ENCODE results near the gene CPNE1.

CPNE1 gene

DNA sequence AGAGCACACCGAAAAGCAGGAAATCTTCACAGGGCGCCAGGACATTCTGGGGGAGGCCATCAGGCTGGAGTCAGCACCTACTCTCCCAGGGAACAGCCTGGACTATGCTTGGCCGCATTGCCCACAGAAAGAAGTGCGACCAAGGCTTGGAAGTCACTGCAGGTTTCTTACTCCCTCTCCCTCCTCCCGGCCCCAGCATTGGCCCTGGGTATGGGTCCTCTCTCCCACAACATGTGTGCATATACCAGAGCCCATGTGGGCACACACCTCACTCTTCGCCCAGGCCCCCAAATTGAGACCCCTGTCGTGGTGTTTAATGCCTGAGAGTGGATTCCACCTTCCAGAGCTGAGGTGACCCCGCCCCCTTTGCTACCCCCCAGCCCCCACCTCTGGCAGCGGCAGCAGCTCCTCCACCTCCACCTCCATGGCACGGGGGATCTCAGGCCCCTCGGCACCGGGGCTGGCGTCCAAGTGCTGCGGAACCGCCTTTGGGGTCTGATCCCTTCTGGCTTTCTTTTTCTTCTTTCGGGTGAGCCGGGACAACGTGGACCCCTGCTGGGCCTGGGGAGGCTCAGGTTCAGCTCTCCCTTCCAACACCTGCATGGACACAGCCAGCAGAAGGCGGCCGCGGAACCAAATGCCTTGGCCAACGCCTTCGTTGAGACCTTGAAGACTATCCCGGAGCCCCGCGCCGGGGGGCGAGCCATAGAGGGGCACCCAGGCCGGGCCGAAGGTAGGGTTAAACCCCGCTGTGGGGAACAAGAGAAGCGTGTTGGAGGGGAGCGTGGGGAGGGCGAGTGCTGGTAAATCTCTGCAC lies 64.3 kb downstream of the CPNE1 start:
- DNase-seq (ENCODE audit: low read depth, low spot score), result no peak

- no peak for DNase-seq (ENCODE audit: low read depth, low spot score)
Measured at GRCh38 chr20:35599776-35600120, 65.0 kb downstream of the CPNE1 start.

DNA sequence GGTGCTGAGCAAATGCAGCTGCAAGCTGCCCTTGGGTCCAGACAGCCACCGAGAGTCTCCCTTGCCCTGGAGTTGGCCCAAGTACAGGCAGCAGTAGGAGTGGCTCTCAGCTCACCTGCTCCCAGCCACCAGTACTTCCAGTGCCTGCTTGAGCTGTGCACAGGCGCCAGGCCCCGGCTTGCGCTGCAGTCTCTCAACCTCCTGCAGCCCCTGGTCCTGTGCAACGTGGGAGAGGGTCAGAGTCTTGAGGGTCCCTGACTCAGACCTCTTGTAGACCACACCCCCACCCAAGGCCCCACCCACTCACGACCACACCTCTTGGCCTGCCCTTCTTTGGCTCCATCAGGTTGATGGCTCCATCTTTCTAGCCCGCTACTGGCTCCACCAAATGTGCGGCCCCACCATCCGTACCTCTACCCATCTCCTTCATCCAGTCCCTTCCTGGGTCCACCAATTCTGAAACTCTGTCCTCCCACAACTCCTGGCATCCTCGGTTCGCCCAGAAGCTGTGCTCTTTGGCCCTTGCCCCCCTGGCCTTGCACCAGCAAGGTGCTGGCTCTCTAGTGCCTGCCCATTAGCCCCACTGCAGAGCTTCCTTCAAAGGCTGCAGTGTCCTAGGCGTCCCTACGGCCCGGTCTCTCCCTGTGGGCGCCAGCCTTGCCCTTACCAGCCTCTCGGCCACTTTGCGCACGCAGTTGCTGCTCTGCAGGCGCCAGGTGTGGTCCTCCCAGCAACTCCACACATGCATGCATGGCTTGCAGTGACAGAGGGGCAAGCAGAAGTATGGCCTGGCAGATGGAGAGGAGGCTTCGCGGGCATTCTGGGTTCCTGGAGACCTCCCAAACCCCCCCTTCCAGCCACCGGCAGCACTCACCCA lies 65.6 kb downstream of the CPNE1 start:
- DNase-seq (ENCODE audit: low read depth, low spot score), result no peak

DNA sequence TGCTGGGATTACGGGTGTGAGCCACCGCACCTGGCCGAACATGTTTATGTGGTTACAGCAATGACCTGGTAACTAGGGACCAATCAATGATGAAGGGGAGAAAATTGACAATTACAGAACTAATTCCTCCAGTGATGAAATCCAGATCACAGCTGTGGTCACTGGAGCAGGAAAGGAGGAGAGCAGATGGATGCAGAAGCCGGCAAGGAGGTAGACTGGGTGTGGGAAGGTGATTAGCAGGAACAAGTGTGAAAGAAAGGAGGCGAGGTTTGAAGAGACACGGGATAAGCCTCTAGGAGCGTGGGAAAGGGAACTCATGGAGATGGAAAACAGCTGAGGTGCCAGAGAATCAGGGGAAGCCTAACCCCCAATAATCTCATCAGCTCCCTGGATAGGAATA lies 66.2 kb downstream of the CPNE1 start:
- DNase-seq (ENCODE audit: low read depth, low spot score), result no peak

DNA sequence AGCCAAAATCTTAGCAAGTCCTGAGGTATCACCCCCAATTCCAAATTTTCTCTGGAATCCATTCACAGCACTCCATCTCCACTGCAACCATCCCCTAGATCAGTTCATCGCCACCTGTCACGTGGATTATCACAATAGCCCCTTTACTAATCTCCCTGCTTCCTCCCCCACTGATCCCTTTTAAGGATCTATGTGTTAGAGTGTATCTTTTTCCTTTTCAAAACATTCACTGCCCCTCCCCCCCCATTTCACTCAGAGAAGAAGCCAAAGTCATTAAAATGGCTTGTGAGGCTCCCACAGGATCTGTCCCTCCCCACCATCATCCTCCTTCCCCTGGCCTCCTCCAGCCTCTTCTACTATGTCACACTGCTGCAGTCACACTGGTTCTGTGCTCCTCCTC lies 67.5 kb downstream of the CPNE1 start:
- no peak for DNase-seq (ENCODE audit: low read depth, low spot score)

- no peak for DNase-seq (ENCODE audit: low read depth, low spot score)
Measured at GRCh38 chr20:35595901-35596300, 68.8 kb downstream of the CPNE1 start.

DNA sequence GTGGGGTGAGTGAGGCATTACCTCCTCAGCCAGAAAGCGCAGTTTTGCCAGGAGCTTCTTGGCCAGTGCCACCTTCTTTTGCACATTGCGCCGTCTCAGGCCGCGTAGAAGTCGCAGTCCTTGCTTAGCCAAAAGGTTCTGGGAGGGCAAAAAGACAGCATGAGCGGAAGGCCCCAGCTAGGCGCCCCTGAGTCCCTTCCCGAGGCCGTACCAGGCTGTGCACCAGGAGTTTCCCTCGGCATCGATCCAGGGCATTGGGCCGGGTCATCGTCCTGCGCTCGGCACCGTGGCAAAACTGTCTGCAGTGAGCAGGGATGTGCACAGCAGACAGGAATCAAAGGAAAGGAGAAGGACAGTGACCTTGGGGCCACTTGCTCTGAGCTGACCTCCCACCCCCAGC lies 69.2 kb downstream of the CPNE1 start:
- no peak for DNase-seq (ENCODE audit: low read depth, low spot score)

DNA sequence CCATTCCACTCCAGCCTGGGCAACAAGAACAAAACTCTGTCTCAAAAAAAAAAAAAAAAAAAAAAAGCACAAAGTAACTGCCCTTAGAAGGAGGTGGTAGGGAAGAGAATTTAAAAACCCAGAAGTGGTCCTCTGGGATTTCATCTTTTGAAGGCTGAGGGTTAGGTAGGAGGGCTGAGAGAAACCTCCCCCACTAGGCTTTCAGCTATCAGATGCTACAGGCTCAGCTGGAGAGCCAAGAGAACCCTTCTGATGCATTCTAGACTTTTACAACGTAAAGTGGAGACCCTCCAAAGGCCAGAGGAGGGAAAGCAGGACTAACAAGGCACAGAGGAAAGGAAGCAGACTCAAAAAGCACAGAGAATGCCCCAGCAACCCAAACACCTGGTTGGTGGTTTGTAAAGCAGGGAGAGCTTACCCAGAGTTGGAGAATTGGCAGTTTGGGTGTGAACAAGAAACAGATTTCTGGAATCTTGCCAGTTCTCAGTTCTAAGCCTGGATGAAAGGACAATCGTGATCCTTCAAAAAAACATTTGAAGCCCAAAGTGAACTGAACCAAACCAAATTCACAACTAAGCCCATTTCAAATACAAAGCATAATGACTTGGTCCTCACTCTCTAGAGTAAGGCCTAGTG lies 72.2 kb downstream of the CPNE1 start:
- DNase-seq (ENCODE audit: low read depth, low spot score), result no peak

GRCh38 chr20:35588397-35588796 lies 76.3 kb downstream of the CPNE1 start:
- no peak for DNase-seq (ENCODE audit: low read depth, low spot score)

GRCh38 chr20:35587436-35587835 lies 77.3 kb downstream of the CPNE1 start:
- no peak for DNase-seq (ENCODE audit: low read depth, low spot score)

DNA sequence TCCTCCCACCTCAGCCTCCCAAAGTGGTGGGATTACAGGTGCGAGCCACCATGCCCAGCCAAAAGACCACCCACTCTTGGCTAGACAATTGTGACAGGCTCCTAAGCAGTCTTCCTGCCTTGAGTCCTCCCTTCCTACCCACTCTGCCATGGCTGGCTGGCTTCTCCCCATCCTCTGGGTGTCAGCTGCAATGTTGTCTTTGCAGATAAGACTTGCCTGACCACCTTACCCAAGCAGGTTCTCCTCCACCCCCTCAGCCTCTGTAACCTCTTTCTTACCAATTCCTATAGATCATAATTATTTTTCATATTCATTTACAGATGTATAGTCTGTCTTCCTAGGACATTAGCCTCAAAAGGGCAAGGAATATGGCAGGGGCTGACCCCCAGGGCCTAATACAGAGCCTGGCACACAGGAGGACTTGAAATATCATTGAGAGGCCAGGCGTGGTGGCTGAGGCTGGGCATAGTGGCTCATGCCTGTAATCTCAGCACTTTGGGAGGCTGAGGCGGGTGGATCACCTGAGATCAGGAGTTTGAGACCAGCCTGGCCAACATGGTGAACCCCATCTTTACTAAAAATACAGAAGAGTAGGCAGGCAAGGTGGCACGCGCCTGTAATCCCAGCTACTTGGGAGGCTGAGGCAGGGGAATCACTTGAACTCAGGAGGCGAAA lies 77.8 kb downstream of the CPNE1 start:
- DNase-seq (ENCODE audit: low read depth, low spot score), result no peak

GRCh38 chr20:35583636-35584560 lies 80.8 kb downstream of the CPNE1 start:
- no peak for DNase-seq (ENCODE audit: low read depth, low spot score)

DNA sequence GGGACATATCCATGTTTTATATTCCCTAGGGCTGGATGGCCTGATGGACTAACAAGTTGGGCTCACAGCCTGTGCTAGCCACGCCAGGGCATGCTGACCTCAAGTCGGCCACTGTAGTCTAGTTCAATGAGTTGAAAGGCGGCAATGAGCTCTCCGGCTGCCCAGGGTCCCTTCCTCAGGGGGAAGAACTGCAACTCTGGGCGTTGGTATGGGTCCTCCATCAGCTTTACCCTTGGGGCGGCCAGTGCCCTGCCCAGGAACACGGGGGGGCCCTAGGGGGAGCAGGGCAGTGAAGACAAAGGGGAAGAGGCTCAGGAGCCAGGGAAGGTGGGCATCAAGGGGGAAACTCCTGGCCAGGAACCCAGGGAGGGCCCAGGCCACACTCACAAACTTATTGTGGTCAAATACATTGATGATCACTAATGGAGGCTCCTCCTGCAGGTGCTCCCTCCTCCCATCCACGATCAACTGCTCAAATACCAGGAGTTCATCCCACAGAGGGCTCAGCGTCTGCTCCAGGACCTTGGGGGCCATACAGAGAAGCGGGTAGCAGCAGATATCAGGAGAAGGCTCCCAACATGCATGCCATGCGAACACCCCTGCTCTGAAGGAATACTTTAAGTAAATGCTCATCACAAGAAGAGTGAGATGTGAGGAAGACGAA lies 81.8 kb downstream of the CPNE1 start:
- DNase-seq (ENCODE audit: low read depth, low spot score), result no peak

- DNase-seq (ENCODE audit: low read depth, low spot score), result no peak
Measured at GRCh38 chr20:35582131-35582530, 82.6 kb downstream of the CPNE1 start.

- no peak for DNase-seq (ENCODE audit: low read depth, low spot score)
Measured at GRCh38 chr20:35579196-35579595, 85.5 kb downstream of the CPNE1 start.

- no peak for DNase-seq (ENCODE audit: low read depth, low spot score)
Measured at GRCh38 chr20:35578469-35578868, 86.2 kb downstream of the CPNE1 start.

DNA sequence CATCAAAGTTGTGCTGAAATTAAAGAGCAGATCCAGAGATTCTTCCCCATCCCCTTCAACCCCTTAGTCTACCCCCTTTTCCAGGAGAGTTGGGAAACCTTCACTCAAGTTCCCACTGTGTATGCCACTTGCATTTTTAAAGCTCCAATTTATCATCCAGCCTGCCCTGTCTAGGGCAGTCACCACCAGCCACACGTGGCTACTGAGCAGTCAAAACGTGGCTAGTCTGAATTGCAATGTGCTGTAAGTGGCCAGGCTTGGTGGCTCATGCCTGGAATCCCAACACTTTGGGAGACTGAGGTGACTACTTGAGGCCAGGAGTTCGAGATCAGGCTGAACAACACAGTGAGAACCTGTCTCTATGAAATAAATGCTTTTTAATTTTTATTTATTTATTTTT lies 87.9 kb downstream of the CPNE1 start:
- no peak for DNase-seq (ENCODE audit: low read depth, low spot score)
